Gastroesophageal sphincter (tissue), 4 donors: ENCODE data around the gene MYT1. TPM values are rescaled to one million over a fixed set of nuclear protein-coding genes. Genes with fewer than 3 reads are reported as not detected.

Experiments used
- ATAC-seq: fragments of 150-250 bp; one replicate; pipeline ENCODE4 v1.9.1; 2016; ENCODE audit warnings: mild to moderate bottlenecking, moderate library complexity
- H3K27ac ChIP-seq, 4 donors: fragments of 200-600 bp; sonication (generic) in 3 of 4; 1 replicate in 3 of 4; 2 replicates in 1 of 4; pipeline ENCODE4 v1.5.1; 2016 to 2019
- H3K27me3 ChIP-seq: fragments of 200-600 bp; sonication (generic); one replicate; pipeline ENCODE4 v1.5.1; 2019
- H3K36me3 ChIP-seq, 2 donors: fragments of 200-600 bp; sonication (generic); one replicate each; pipeline ENCODE4 v1.5.1; 2019; ENCODE audit warnings: control low read depth in 1 of 2
- H3K4me1 ChIP-seq, 3 donors: fragments of 200-600 bp; sonication (generic); 1 replicate in 2 of 3; 2 replicates in 1 of 3; pipeline ENCODE4 v1.5.1; 2016 to 2019; ENCODE audit warnings: control low read depth in 2 of 3
- H3K4me3 ChIP-seq, 2 donors: fragments of 200-600 bp; sonication (generic); one replicate each; pipeline ENCODE4 v1.5.1; 2019; ENCODE audit warnings: mild to moderate bottlenecking in 1 of 2, moderate library complexity in 1 of 2
- H3K9me3 ChIP-seq, 3 donors: fragments of 200-600 bp; sonication (generic); one replicate each; pipeline ENCODE4 v1.5.1; 2017 to 2019; ENCODE audit warnings: control low read depth in 2 of 3
- EP300 ChIP-seq: sonication (generic); formaldehyde crosslinking; IDR thresholded peaks from one replicate; pipeline ENCODE4 v1.6.1; 2017; ENCODE audit warnings: antibody characterized with exemption, mild to moderate bottlenecking
- POLR2A ChIP-seq, 2 donors: fragments of 450-650 bp; IDR thresholded peaks; one replicate each; pipeline ENCODE4 v1.6.1; 2017; ENCODE audit warnings: antibody characterized with exemption in 2 of 2, mild to moderate bottlenecking in 2 of 2, moderate library complexity in 1 of 2
- POLR2AphosphoS5 ChIP-seq: sonication (generic); formaldehyde crosslinking; IDR thresholded peaks from one replicate; pipeline ENCODE4 v1.6.1; 2017; ENCODE audit warnings: antibody characterized with exemption
- WGBS, 2 donors: methylation state at CpG; one replicate each; pipeline ENCODE4 v1.1.5; 2018; ENCODE audit warnings: low coverage in 1 of 2; 5-methylcytosine and 5-hydroxymethylcytosine counted together
- total RNA-seq, 4 donors: library from RNA; depleted of rRNA; stranded (reverse); fragments of >200 nt; gene quantifications; one replicate each; pipeline ENCODE4 v1.1.0, GENCODE V29; 2016
- TF ChIP-seq, protein P1 (sequence below), 4 experiments: fragments of 200-600 bp in 2 of 4; fragments of 450-650 bp in 2 of 4; sonication (generic) in 1 of 4; IDR thresholded peaks; one replicate each; pipeline ENCODE4 v1.5.1; 2017 to 2019; ENCODE audit warnings: antibody characterized with exemption in 4 of 4, mild to moderate bottlenecking in 2 of 4, moderate library complexity in 2 of 4

MYT1 gene
- total RNA-seq, 4 donors from 2014 or later = 0.04 to 0.27 TPM; not detected in 2

DNA sequence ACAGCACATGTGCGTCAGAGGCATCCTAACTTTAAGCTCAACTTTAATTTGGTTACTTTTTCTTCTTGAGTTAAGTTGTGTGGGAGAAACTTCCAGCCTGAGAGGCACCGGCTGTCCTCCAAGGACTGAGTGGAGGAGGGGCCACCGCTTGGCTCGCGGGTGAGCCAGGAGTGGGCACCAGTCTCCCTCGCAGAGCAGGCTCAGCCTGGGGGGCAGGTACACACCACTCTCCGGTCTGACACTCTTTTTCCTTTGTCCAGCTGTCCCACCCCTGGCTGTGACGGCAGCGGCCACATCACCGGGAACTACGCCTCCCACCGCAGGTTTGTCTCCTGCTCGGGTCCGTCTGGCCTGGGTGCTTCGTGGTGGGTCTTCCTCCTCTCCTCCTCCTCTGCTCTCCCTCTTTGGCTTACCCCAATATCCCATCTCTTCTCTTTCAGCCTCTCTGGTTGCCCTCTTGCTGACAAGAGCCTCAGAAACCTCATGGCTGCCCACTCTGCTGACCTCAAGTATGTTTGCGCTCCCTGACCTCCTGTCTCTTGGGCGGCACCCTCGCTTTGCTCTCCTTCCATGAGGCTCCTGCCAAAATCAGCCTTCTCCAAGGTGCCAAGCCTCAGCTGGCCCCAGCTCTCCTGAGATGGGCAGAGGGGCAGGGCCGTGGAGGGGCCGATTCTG lies 58.7 kb downstream of the MYT1 start:
- H3K4me1 ChIP-seq = peaks cover 0 to 4% (median 0%) of the 10 kb centered on the region in 3 donors
- TF ChIP-seq POLR2AphosphoS5 = no peak
- TF ChIP-seq POLR2A (IDR thresholded peaks at IDR 0.05) = no peak
- TF ChIP-seq EP300 = no peak
- TF ChIP-seq, protein P1, sequence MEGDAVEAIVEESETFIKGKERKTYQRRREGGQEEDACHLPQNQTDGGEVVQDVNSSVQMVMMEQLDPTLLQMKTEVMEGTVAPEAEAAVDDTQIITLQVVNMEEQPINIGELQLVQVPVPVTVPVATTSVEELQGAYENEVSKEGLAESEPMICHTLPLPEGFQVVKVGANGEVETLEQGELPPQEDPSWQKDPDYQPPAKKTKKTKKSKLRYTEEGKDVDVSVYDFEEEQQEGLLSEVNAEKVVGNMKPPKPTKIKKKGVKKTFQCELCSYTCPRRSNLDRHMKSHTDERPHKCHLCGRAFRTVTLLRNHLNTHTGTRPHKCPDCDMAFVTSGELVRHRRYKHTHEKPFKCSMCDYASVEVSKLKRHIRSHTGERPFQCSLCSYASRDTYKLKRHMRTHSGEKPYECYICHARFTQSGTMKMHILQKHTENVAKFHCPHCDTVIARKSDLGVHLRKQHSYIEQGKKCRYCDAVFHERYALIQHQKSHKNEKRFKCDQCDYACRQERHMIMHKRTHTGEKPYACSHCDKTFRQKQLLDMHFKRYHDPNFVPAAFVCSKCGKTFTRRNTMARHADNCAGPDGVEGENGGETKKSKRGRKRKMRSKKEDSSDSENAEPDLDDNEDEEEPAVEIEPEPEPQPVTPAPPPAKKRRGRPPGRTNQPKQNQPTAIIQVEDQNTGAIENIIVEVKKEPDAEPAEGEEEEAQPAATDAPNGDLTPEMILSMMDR (IDR thresholded peaks at IDR 0.05) = no peak
- H3K9me3 ChIP-seq = no peaks in the 10 kb centered on the region
- H3K4me3 ChIP-seq = no peak overlapping the region
- no peak overlapping the region for H3K27ac ChIP-seq
- peaks cover 50% of the 10 kb centered on the region for H3K27me3 ChIP-seq
- ATAC-seq = no peak
- H3K36me3 ChIP-seq = no peaks in the 10 kb centered on the region
- 73 to 91% methylated on average over 3 to 7 of the region's 20 CpGs for WGBS, 2 donors

- TF ChIP-seq, protein P1 (IDR thresholded peaks at IDR 0.05) = no peak
- no peak for TF ChIP-seq EP300
- H3K4me1 ChIP-seq = peaks cover 0 to 4% (median 0%) of the 10 kb centered on the region in 3 donors
- H3K36me3 ChIP-seq = no peaks in the 10 kb centered on the region
- H3K27me3 ChIP-seq = peaks cover 54% of the 10 kb centered on the region
- no peaks in the 10 kb centered on the region for H3K9me3 ChIP-seq
- no peak overlapping the region for H3K4me3 ChIP-seq
- H3K27ac ChIP-seq = no peak overlapping the region
- 50% methylated on average over 3 of the region's 13 CpGs; no CpG with 5 or more reads in 1 of the 2 donors for WGBS, 2 donors
- ATAC-seq = no peak
Observed at GRCh38 chr20:64223526-64224067, 59.3 kb downstream of the MYT1 start.

DNA sequence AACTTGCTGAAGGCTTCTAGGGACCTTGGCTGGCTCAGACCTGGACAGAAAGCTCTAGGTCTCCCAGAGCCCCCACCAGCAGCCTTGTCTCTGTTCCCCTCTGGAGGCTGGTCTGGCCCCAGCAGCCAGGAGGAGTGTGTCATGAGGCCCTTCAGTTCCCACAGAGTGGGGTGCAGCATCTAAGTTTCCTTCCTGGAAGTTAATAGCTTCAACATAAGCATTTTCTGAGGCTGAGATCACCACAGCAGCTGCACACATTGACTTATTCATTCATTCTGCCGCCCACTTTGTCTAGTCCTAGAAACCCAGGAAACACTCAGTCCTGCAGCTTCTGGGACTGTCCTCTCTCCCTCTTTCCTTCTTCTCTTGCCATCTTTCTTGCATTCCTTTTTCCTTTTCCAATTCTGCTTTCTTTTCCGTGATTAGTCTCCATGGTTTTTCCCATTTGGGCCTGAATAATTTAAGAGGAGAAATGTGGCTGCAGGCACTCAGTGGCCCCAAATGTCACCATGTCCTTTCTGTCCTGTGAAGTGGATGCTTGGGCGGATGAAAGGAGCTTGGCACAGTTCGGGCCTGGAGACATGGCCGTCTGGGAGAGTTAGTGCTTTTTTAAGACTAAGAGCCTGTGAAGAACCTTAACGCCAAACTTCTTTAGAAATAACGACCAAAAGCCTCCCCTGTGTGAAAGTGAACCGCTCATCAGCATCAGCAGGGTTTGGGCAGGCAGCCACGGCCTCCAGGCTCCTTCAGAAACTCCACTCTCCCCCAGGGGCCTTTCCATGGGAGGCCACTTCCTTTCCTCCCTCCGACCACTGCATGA lies 60.3 kb downstream of the MYT1 start:
- Histone ChIP-seq H3K36me3 (no peaks in the 10 kb centered on the region), H3K27ac (no peak overlapping the region), H3K9me3 (no peaks in the 10 kb centered on the region), H3K4me3 (no peak overlapping the region), H3K4me1 (peaks cover 0 to 4% (median 0%) of the 10 kb centered on the region in 3 donors), H3K27me3 (peaks cover 57% of the 10 kb centered on the region)
- TF ChIP-seq, protein P1 (IDR thresholded peaks at IDR 0.05) = no peak
- ATAC-seq = no peak
- WGBS, 2 donors = 45% methylated on average over 6 of the region's 10 CpGs; no CpG with 5 or more reads in 1 of the 2 donors

DNA sequence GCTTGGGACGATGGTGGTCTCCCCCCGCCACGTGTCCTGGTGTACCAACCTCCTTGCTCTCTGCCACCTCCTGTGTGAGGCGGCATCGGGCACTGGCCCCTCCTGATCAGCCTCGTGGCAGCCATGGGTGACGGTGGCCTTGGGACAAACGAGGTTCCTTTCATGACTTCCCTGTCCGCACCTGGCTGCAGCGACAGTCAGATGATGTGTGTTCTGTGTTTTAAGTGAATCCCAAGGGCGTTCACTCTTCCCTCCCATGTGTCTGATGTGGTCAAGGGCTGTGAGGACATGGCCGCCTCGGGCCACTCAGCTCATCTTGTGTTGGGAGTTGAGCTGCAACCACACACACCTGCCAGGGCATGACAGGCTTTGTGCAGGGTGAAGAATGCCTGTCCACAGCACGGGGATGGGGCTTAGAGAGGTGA lies 60.9 kb downstream of the MYT1 start:
- peaks cover 0 to 4% (median 0%) of the 10 kb centered on the region in 3 donors for H3K4me1 ChIP-seq
- peaks cover 54% of the 10 kb centered on the region for H3K27me3 ChIP-seq
- TF ChIP-seq EP300 = no peak
- TF ChIP-seq, protein P1 (IDR thresholded peaks at IDR 0.05) = no peak
- TF ChIP-seq POLR2A (IDR thresholded peaks at IDR 0.05) = no peak
- TF ChIP-seq POLR2AphosphoS5 = no peak
- no peak overlapping the region for H3K4me3 ChIP-seq
- H3K27ac ChIP-seq = no peak overlapping the region
- ATAC-seq = no peak
- H3K9me3 ChIP-seq = no peaks in the 10 kb centered on the region
- WGBS, 2 donors = 53 to 80% methylated on average over 3 to 8 of the region's 14 CpGs
- H3K36me3 ChIP-seq = no peaks in the 10 kb centered on the region
